HG03103 (cell line): Measurements from ENCODE around the gene PZP.
"Not testable (repeated sequence)": the region's sequence is repeated elsewhere in the genome, so short reads cannot be mapped to it uniquely, and the experiment has no call there.

Experiments
- ATAC-seq: cut with Tn5 transposase; IDR thresholded peaks from one replicate; pipeline ENCODE4 v1.9.1; 2021; ENCODE audit warnings: low read depth; ENCODE audit not compliant: unreplicated experiment

Gene PZP

DNA sequence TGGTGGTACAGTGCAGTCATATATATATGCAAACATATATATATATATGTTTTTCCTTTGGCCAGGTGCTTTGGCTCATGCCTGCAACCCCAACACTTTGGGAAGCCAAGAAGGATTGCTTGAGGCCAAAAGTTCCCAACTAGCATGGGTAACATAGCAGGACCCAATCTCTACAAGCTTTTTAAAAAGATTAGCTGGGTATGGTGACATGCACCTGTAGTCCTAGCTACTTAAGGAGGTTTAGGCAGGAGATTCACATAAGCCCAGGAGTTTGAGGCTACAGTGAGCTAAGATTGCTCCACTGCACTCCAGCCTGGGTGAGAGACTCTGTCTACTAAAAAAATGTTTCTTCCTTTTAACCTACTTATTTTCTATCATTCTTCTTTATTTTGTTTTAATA is 10.2 kb downstream of the PZP start:
- no peak for ATAC-seq

DNA sequence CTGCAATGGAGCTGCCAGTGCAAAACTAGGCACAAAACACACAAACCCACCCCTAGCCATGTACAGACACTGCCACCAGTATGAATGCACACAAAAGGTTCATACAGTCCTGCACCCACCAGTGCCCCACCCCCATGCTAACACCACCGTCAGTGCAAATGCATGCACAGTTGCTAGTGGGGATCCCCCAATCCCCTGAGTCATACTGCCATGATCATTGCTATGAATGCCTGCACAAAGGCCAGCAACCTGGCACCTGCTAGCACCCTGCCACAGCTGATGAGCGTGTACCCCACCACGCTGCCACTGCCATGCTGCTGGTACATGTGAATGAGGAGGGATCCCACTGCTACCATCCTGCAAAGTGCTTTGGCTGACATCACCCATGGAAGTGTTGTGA is 23.9 kb downstream of the PZP start:
- ATAC-seq, result no peak

DNA sequence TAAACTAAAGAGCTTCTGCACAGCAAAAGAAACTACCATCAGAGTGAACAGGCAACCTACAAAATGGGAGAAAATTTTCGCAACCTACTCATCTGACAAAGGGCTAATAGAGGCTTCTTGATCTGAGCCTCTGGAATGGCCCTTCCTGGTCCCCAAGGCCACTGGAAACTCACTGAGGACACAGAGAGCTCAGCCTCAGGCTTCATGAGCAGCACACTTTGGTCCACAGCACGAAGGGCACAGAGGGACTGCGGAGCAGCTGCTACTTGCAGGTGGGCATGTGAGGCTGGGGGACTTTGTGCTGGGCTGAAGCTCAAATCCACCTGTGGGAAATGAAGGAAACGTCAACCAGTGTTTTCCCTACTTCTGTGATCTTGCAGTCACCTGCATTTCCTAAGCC is 27.4 kb downstream of the PZP start:
- no peak for ATAC-seq

DNA sequence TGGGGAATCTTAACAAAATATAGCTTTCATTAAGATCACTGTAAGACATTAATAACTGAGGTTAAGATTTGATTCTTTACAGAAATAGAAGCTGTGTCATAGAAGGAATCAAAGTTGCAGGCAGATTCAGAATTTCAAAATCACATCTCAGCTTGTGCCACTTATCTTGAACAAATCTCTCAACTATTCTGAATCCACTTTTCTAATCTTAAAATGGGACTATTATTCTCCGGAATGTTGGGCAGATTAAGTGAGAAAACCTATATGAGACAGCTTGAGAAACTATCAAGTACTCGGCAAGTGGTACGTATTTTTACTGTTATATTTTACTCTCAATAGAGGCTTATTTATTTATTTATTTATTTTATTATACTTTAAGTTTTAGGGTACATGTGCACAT is 28.4 kb downstream of the PZP start:
- ATAC-seq, result no peak

DNA sequence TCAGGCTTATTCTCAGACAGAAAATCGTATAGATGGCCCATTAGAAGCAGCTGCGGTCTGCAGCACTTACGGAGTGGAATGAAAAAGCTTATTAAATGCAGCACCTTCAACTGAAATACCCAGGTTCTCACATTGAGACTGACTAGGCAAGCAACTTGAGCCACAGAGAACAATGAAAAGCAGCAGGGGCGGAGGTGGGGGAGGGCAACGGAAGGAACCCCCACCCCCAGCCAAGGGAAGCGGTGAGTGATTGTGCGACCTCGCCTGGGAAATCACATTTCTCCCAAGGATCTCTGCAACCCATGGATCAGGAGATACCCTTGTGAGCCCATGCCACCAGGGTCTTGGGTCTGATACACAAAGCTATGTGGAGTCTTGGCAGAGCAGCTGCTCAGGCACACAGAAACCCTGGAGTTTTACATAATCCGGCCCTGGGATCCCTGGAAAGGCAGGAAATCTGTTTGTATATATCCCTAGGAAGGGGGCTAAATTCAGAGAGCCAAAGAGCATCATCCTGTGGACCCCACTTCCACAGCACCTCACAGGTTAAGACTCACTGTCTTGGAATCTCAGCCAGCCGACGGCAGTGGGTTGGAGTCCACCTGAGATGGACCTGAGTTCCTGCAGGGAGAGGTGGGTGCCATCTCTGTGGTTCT is 38.1 kb downstream of the PZP start:
- no peak for ATAC-seq

DNA sequence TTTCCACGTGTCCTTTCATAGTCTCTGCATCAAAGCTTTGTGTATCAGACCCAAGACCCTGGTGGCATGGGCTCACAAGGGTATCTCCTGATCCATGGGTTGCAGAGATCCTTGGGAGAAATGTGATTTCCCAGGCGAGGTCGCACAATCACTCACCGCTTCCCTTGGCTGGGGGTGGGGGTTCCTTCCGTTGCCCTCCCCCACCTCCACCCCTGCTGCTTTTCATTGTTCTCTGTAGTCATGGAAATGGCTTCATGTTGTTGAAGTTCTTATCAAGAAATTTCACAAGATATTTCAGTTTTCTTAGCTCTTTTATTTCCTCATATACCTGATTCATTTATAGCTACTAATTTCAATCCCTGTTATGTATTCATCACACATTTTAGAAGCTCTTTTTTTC is 40.9 kb downstream of the PZP start:
- ATAC-seq, result not testable (repeated sequence)

DNA sequence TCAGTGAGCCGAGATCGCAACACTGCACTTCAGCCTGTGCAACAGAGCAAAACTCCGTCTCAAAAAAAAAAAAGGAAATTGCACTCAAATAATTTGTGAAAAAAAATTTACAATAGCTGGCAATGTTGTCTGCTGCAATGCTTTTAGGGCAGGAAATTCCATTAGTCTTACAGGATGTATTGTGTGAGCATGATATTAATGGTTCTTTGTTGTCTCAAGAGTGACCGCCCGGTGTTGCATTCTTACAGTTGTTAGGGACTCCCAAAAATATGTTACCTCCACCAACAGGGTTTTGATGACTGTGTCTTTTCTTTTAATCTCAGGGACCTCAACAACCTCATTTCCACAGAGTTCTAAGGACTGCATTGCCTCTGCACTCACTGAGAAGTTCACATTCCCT is 44.8 kb downstream of the PZP start:
- no peak for ATAC-seq

DNA sequence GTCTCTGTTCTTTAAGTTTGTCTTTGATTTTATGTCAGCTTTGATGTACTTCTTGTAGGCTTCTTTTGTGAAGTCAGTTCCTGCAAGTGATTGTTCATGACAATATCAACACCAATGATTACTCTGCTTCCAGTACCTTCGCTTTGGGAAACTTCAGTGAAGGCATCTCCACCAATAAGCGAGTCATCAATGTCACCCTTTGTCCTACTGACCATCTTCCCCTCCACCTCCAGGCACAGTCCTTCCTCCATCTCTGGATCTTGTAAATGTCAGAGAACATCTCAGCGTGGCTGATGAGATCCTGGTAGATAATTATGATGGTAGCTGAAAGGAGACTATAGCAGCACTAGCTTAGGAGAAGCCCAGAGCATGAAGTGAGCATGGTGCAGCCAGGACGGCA is 52.1 kb downstream of the PZP start:
- no peak for ATAC-seq

DNA sequence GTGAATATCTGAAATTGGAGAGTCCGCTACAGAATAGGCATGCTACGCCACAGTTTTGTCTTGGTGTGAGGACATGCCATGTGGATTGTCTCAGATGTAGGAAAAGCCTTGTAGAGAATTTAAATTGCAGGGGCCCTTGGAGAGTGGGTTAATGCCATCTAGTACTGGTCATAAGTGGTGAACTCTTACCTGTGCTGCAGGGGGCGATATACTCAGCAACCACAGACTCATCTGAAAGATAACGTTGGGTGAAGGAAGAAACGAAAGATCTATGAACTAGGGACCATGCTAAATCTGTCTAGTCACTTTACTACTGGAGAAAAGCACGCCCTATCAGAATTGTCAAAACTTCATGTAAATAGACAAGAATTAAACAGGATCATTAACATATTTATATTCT is 58.8 kb downstream of the PZP start:
- no peak for ATAC-seq

DNA sequence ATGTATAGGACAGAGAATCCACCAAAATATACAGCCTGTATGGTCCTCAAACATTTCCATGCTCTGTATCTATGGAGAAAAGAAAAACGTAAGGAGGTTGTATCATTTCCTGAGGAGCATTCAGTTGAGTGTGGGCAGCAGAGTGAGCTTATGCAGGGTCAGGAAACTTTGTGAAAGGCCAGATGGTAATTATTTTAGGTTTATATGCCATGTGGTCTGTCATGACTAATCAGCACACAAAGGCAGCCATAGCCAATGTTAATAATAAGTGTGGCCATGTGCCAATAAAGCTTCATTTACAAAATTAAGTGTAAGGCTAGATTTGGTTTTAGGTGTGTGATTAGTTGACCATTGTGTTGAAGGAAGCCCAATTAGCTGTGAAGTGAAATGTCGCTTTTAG is 59.3 kb downstream of the PZP start:
- no peak for ATAC-seq

DNA sequence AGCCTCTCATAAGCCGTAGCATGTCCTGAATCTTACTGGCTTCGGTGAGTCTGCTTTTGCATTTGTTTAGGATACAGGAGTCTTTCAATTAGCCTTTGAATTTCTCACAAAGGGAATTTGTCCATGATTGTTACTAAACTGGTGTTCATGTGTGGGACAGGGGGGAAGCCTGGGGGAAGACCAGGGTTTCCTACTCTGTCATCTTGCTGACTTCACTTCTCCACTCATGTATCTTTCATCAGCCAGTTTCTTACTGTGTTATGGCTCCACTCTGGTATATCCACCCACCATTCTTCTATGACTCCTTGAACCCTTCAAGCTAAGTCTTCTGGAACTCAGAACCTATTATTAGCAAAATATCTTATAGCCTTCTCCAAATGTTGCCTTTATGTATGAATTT is 60.7 kb downstream of the PZP start:
- ATAC-seq, result no peak

DNA sequence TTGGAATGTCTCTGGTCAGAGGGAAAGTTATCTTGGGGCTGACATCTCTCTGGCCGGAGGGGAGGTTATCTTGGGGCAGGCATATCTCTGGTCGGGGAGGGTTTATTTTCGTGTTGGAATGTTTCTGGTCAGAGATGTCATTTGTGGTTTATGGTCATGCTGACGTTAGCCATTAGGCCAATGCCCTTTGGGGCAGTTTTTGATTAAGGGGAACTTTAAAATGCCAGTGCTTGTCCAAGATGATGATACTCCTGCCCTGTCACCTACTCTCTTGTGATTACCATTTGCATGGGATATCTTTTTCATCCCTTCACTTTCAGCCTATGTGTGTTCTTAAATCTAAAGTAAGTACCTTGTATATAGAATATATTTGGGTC is 63.5 kb downstream of the PZP start:
- ATAC-seq, result no peak

DNA sequence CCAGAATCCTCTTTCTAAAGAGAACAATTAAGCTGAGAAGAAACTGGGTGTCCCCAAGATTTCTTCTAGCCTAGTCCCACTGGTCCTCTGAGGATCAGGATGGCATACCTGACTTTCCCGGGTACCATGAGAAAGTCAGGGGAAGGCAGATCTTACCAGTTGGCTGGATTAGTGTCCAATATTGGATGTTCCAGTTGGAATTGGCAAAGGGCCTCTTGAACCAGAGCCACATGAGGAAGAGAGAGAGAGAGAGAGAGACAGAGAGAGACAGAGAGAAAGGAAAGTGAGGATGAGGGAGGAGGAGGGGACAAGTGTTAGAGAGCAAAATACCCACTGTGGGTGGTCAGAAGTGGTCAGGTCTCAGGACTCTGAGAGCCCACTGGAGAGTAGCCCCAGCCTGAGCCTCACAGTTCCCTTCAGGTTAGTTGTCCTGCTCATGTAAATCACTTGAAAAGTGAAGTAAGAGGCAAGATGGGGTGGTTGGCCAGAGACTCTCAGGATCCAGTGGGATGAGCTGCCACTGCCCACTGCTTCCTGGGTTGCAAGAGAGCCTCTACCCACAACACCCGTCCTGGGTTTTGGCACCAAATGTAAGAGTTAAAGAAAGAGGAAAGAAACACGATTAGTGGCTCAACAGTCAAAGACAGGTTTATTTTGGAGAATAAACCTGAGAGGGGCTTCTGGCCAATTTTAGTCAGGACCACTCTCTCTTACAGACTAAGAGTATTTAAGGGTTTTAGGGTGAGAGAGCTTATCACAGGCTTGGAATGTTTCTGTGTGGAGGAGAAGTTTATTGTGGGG is 64.1 kb downstream of the PZP start:
- no peak for ATAC-seq

DNA sequence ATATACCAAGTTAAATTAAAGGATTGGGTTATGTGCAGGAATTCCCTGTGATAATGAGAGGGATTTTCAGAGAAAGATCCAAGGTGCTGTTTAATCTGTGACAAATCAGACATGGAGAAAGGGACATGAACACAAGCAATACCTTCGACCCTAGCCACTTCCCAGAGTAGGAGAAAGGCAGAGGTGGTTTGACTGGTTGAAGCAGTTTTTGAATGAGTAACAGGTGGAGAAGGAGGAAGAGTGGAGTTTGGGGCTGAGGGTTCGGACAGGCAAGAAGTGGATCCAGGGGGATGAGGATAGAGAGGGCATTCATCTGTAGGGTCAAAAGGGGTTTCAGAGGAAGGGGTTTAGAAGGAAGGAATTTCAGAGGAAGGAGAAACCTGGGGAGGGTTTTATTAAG is 65.1 kb downstream of the PZP start:
- no peak for ATAC-seq

DNA sequence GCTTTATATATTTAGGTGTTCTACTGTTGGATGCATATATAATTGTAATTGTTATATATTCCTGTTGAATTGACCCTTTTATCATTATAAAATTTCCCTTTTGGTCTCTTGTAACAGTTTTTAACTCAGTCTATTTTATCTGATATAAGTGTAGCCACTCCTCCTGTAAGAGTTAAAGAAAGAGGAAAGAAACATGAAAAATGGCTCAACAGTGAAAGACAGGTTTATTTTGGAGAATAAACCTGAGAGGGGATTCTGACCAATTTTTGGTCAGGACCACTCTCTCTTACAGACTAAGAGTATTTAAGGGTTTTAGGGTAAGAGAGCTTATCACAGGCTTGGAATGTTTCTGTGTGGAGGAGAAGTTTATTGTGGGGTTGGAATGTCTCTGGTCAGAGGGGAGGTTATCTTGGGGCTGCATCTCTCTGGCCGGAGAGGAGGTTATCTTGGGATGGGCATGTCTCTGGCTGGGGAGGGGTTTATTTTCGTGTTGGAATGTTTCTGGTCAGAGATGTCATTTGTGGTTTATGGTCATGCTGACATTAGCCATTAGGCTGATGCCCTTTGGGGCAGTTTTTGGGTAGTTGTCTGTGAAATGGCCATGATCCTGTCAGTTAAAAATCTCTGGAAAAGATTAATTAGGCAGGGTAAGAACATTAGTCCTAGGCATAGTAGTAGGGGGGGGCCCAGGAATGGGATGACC is 68.5 kb downstream of the PZP start:
- ATAC-seq, result not testable (repeated sequence)

DNA sequence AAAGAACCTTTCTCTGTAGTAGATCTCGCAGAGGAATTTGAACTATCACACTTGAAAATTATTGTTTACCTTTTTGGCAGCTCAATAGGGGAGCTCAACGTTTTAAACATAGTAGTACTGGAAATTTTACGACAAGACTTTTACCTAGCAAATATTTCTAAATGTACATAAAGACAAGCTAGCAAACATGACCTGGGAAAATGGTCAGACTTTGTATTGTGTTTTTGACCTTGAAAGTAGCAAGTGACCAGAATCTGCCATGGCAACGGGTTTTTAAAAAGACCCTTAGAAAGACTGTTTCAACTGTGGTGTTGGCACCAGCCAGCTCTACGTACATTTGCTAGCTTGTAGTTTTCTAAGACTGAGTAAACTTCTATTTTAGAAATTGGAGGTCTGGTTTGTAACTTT is 72.3 kb downstream of the PZP start:
- ATAC-seq, result no peak

DNA sequence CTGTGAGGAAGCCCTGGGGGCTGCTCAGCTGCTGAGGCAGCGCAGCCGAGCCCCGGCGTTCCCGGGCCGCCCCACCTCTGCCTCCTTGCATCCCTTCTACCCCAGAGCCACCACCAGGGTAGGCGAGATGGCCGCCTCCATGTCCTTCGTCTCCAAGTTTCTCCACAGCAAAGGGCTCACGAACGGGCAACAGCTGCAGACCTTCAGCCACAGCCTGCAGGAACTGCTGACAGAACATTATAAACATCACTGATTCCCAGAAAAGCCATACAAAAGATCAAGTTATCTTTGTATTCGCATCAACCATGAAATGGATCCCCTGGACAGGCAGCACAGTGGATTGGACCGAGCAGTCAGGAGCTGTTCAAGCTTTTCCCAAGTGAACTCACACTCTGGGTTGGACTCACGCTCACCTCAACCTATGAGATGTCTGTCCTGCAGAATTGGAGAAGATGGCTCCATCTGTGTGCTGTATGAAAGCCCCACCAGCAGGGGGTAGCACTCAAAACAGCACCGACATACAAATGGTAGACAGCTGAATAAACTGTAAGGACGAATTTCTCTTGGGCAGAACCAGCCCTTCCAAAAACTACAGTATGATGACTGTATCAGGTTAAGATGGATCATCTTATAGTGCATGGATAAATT is 73.1 kb downstream of the PZP start:
- ATAC-seq, result no peak

DNA sequence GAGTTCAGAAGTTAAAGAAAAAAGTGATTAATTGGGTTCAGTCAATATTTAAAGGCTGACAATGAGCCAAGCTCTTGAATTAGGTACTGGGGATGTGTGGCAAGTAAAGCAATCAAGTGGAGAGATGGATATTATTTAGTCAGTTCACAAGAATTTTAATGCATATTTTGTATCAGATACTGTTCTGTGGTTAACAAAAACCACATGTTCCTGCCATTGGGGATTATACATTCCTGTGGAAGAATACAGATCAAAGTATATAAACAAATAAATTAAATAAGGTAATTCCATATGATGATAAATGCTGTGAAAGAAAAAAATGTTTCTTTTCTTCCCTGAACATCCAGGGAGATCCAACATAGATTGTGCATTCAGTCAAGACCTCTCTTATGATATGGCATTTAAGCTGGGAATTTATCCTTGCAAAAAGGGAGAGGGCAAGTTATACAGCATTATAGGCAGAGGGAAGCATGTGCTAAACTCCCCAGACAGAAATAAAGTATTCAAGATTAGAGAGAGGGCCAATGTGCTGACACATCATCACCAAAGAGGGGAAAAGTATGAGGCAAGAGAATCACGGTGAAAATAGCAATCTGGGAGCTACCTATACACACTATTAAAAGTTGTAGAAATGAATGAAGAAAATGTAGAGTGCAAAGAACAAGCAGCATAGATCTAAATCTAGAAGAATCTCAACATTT is 74.8 kb downstream of the PZP start:
- no peak for ATAC-seq

DNA sequence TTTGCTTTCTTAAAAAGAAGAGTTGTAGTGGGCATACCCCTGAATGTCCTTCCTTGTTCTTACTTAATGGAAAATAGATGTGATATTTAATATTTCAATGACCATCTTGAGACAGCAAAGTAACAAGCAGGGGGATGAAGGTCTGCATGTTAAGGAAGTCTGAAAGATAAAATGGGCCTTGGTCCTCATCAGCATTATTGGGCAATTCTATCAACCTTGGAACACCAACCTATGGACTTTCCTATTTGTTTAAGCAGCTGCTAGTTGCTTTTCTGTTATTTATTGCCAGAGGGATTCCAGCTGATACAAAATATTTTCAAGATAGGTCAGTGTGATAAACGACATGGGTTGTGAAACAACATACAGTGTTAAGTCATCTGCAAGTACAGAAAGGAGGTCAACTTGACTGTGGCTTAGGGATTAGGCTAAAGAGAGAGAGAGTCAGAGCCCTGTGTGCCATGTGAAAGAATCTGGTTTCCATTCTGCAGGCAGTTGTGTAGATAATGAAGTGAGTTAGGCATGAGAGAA is 76.1 kb downstream of the PZP start:
- no peak for ATAC-seq

DNA sequence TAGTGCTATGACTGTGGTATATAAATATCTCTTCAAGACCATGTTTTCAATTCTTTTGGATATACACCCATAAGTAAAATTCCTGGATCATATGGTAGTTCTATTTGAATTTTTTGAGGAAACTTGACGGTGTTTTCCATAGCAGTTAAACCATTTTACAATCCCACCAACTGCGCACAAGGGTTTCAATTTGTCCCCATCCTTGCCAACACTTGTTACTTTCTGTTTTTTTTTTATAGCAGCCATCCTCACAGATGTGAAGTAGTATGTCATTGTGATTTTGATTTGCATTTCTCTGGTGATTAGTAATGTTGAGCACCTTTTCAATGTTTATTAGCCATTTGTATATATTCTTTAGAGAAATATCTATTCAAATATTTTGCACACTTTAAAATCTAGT is 78.0 kb downstream of the PZP start:
- ATAC-seq, result no peak
